Activated CD8-positive, alpha-beta T cell treated with anti-CD3 and anti-CD28 coated beads for 36 hours (primary cell): ENCODE results near the gene OTOGL. TPM values are rescaled to one million over a fixed set of nuclear protein-coding genes. Genes with fewer than 3 reads are reported as not detected.
"Not testable (repeated sequence)": the region's sequence is repeated elsewhere in the genome, so short reads cannot be mapped to it uniquely, and the experiment has no call there.

Experiments
- ATAC-seq: fragments of 200-7000 bp; cut with Tn5 transposase; one replicate; pipeline ENCODE4 v1.10.0; 2021; ENCODE audit warnings: mild to moderate bottlenecking, moderate library complexity
- CTCF ChIA-PET: fragments of 350-600 bp; sonication (Branson Sonifier 250); formaldehyde crosslinking; loops from one replicate; lab custom pipeline; 2021; ENCODE audit warnings: antibody characterized with exemption; lab: Charles Lee
- POLR2A ChIA-PET: fragments of 350-600 bp; sonication (Branson Sonifier 250); formaldehyde crosslinking; loops from one replicate; lab custom pipeline; 2021; ENCODE audit warnings: antibody characterized with exemption; lab: Charles Lee
- DNase-seq: peaks from one replicate; pipeline ENCODE4 v3.0.0-alpha.2; 2020
- H3K27ac Mint-ChIP-seq: one replicate; pipeline ENCODE4 v1.8.0; 2021; ENCODE audit warnings: mild to moderate bottlenecking, mixed read lengths
- H3K27me3 Mint-ChIP-seq: one replicate; pipeline ENCODE4 v1.8.0; 2021; ENCODE audit warnings: mixed read lengths
- H3K36me3 Mint-ChIP-seq: one replicate; pipeline ENCODE4 v1.8.0; 2021; ENCODE audit warnings: low read depth, mixed read lengths
- H3K4me1 Mint-ChIP-seq: one replicate; pipeline ENCODE4 v1.8.0; 2021; ENCODE audit warnings: low read depth, mixed read lengths
- H3K4me3 Mint-ChIP-seq: one replicate; pipeline ENCODE4 v1.8.0; 2021; ENCODE audit warnings: mild to moderate bottlenecking, moderate library complexity, mixed read lengths
- H3K9me3 Mint-ChIP-seq: one replicate; pipeline ENCODE4 v1.8.0; 2021; ENCODE audit warnings: mixed read lengths
- intact Hi-C: fragments of 100-400 bp; cut with micrococcal nuclease; formaldehyde crosslinking; loops from one replicate; pipeline ENCODE4 v1.10.0; 2022
- total RNA-seq, 2 experiments: library from RNA; stranded (reverse); gene quantifications; one replicate each; pipeline ENCODE4 v1.2.3, GENCODE V29; 2021
- TF ChIP-seq, protein P1 (sequence below): fragments of 200-600 bp; IDR thresholded peaks from one replicate; pipeline ENCODE4 v1.8.0; 2022; ENCODE audit warnings: antibody characterized with exemption, mild to moderate bottlenecking

Gene OTOGL
- total RNA-seq, 2 experiments from 2014 or later = not detected

DNA sequence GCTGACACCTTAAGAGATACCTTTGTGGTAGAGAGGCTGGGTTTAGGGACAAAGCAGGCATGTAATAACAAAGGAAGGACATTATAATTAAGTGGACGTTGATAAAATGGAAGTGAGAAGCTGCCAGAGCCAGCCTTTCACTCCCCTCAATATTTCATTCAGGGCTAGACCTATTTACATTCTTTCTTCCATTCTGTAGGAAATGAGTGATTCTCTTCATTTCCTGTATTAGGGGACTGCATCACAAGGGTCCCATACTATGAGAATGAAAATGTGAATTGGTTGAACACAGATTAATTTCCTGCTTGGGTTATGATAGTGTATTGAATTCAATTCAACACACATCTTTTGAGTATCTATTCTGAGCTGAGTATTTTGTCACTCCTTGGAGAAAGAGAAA lies 143.0 kb downstream of the OTOGL start:
- no peaks in the 10 kb centered on the region for H3K36me3 Mint-ChIP-seq
- ATAC-seq (no peak), DNase-seq (no peak)
- no peak overlapping the region for H3K27ac Mint-ChIP-seq
- no peaks in the 10 kb centered on the region for H3K4me1 Mint-ChIP-seq
- POLR2A ChIA-PET = no interaction called here
- no peaks in the 10 kb centered on the region for H3K27me3 Mint-ChIP-seq
- TF ChIP-seq, protein P1, sequence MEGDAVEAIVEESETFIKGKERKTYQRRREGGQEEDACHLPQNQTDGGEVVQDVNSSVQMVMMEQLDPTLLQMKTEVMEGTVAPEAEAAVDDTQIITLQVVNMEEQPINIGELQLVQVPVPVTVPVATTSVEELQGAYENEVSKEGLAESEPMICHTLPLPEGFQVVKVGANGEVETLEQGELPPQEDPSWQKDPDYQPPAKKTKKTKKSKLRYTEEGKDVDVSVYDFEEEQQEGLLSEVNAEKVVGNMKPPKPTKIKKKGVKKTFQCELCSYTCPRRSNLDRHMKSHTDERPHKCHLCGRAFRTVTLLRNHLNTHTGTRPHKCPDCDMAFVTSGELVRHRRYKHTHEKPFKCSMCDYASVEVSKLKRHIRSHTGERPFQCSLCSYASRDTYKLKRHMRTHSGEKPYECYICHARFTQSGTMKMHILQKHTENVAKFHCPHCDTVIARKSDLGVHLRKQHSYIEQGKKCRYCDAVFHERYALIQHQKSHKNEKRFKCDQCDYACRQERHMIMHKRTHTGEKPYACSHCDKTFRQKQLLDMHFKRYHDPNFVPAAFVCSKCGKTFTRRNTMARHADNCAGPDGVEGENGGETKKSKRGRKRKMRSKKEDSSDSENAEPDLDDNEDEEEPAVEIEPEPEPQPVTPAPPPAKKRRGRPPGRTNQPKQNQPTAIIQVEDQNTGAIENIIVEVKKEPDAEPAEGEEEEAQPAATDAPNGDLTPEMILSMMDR = no peak
- H3K4me3 Mint-ChIP-seq = no peak overlapping the region
- CTCF ChIA-PET = no interaction called here
- intact Hi-C loops = no loop called here
- no peaks in the 10 kb centered on the region for H3K9me3 Mint-ChIP-seq

DNA sequence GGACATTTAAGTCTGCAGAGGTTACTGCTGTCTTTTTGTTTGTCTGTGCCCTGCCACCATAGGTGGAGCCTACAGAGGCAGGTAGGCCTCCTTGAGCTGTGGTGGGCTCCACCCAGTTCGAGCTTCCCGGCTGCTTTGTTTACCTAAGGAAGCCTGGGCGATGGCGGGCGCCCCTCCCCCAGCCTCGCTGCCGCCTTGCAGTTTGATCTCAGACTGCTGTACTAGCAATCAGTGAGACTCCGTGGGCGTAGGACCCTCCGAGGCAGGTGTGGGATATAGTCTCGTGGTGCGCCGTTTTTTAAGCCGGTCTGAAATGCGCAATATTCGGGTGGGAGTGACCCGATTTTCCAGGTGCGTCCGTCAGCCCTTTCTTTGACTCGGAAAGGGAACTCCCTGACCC lies 150.2 kb downstream of the OTOGL start:
- DNase-seq, H3K27me3 Mint-ChIP-seq, H3K4me1 Mint-ChIP-seq, H3K4me3 Mint-ChIP-seq, CTCF ChIA-PET, ATAC-seq, POLR2A ChIA-PET, H3K36me3 Mint-ChIP-seq, H3K9me3 Mint-ChIP-seq, H3K27ac Mint-ChIP-seq, intact Hi-C loops: not testable (repeated sequence)

DNA sequence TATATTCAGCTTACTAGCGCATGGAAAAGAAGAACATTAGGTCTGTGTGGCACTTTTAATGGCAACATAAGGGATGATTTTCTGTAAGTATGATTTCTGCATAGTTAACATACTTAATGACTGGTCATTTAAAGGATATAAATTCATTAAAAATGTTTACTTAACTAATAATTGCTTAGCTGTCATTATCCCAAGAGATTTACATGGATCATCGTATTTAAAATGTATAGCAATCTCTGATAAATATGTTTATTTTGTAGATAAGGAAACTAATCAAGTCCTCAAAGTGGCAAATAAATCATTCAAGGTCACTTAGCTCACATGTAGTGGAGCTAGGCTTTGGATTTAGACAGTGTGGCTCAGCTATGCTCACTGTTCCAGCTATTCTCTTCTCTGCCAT lies 158.6 kb downstream of the OTOGL start:
- no peak overlapping the region for H3K27ac Mint-ChIP-seq
- DNase-seq (no peak), ATAC-seq (no peak)
- H3K36me3 Mint-ChIP-seq = no peaks in the 10 kb centered on the region
- TF ChIP-seq, protein P1 = no peak
- CTCF ChIA-PET = interaction anchor here (0.7 to 1.2 kb wide), 4 partner anchors 9 to 62 kb away, joined by 3 to 4 read pairs (median 3); no protein-coding TSS in a partner anchor
- peaks cover 7% of the 10 kb centered on the region for H3K27me3 Mint-ChIP-seq
- H3K9me3 Mint-ChIP-seq = no peaks in the 10 kb centered on the region
- intact Hi-C loops = no loop called here
- H3K4me1 Mint-ChIP-seq = no peaks in the 10 kb centered on the region
- POLR2A ChIA-PET = no interaction called here
- H3K4me3 Mint-ChIP-seq = no peak overlapping the region

DNA sequence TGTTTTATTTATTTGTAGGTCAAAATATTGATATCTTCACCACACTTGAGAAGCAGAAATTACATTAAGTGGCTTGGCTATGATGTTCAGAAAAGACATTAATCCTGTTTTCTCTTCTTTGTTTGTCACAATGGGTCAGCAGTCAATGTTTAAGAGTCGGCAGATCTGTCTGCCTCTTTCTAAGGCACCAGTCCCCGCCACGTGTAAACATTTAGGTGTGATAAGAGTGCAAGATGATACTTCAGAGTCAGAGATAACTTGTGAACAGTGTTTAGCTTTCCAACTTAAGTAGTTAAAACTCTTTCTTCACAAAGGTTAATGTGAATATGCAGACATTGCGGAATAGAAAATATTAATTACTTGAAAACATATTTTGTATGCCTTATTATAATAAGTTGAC lies 160.9 kb downstream of the OTOGL start:
- Mint-ChIP-seq H3K27me3 (peaks cover 7% of the 10 kb centered on the region), H3K36me3 (no peaks in the 10 kb centered on the region), H3K4me3 (no peak overlapping the region), H3K27ac (no peak overlapping the region), H3K9me3 (no peaks in the 10 kb centered on the region), H3K4me1 (no peaks in the 10 kb centered on the region)
- intact Hi-C loops = no loop called here
- TF ChIP-seq, protein P1 = no peak
- no peak for ATAC-seq
- ChIA-PET POLR2A (no interaction called here), CTCF (interaction anchor here (0.8 kb wide), 1 partner anchor 11 kb away, joined by 3 read pairs; no protein-coding TSS in a partner anchor)
- DNase-seq = no peak

DNA sequence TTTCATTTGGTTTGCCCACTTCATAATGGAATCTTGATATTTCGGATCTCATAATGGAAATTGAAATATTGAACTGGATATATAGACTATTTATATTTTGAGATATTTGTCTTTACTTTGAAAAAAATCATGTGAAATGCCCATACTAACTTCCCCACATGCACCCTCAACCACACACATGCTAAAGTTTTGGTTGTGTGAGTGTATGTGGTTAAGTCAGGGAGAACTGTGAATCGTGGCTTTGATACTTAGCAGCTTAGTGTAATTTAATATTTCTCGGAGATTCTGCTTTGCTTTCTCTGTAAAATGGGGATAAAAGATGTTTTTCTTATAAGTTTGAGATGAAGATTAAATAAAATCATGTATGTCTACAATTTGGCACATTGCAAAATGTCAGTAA lies 162.1 kb downstream of the OTOGL start:
- POLR2A ChIA-PET = no interaction called here
- no peaks in the 10 kb centered on the region for H3K9me3 Mint-ChIP-seq
- ATAC-seq (no peak), DNase-seq (no peak)
- H3K4me1 Mint-ChIP-seq = no peaks in the 10 kb centered on the region
- H3K27ac Mint-ChIP-seq = no peak overlapping the region
- no peaks in the 10 kb centered on the region for H3K36me3 Mint-ChIP-seq
- TF ChIP-seq, protein P1 = no peak
- CTCF ChIA-PET = no interaction called here
- no peak overlapping the region for H3K4me3 Mint-ChIP-seq
- peaks cover 7% of the 10 kb centered on the region for H3K27me3 Mint-ChIP-seq
- intact Hi-C loops = no loop called here

DNA sequence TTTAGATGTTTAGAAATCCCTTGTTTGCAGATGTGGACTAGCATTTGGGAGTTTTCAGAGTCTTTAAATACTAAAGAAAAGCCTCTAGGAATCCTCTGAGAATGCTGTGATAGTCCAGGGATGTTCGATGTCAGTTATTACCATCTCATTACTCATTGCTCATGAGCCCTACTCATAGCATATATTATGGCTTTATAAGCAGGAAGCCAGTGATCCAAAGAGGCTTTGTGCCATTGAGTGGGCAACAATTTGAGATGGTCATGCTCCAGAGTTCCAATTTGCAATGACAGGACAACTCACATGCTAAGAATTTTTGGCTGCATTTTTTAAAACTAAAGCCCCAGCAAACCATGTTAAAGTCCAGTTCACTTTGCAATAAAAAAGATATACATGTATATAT lies 163.0 kb downstream of the OTOGL start:
- H3K4me3 Mint-ChIP-seq = no peak overlapping the region
- no peaks in the 10 kb centered on the region for H3K36me3 Mint-ChIP-seq
- no peak overlapping the region for H3K27ac Mint-ChIP-seq
- ATAC-seq (no peak), DNase-seq (no peak)
- POLR2A ChIA-PET = no interaction called here
- H3K4me1 Mint-ChIP-seq = no peaks in the 10 kb centered on the region
- TF ChIP-seq, protein P1 = no peak
- H3K27me3 Mint-ChIP-seq = peaks cover 3% of the 10 kb centered on the region
- intact Hi-C loops = no loop called here
- CTCF ChIA-PET = no interaction called here
- no peaks in the 10 kb centered on the region for H3K9me3 Mint-ChIP-seq
